Measurements from ENCODE around the gene FBXO42.
"Not testable (repeated sequence)": the region's sequence is repeated elsewhere in the genome, so short reads cannot be mapped to it uniquely, and the experiment has no call there.

The FBXO42 gene

DNA sequence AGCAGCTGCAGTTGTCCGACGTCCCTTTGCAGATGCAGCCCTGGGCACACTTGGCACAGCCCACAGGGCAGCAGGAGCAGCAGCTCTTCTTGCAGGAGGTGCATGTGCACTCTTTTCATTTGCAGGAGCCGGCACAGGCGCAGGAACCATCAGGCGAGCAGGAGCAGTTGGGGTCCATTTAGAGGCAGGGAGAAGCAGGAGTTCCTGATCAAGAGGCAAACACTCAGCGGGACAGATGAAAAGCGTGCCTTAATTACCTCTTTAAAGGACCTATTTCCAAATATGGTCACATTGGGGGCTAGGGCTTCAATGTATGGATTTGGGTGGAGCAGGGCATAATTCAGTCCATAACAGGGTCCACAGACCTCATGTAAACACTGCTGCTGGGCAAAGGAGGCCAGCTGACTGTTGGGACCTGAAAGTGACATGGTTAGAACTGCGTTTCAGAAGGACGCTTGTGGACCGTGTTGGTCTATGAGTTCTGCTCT, 111.0 kb downstream of the FBXO42 start:
- DNase-seq: no peak

DNA sequence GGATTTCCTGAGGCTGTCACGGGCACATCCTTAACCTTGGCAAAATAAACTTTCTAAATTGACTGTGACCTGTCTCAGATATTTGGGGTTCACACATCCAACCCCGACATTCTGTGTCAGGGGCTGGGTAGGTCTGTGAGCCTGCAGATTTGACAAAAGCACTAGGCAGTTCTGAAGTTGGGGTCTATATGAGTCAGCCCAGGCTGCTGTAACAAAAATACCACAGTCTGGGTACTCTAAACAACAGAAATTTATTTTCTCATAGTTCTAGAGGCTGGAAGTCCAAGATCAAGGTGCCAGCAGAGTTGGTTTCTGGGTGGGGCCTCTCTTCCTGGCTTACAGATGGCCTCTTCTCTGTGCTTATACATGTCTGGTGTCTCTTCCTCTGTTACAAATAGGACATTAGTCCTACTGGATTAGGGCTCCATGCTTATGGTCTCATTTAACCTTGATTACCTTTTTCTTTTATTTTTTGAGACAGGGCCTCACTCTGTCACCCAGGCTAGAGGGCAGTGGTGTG, 112.2 kb downstream of the FBXO42 start:
- DNase-seq: no peak

DNA sequence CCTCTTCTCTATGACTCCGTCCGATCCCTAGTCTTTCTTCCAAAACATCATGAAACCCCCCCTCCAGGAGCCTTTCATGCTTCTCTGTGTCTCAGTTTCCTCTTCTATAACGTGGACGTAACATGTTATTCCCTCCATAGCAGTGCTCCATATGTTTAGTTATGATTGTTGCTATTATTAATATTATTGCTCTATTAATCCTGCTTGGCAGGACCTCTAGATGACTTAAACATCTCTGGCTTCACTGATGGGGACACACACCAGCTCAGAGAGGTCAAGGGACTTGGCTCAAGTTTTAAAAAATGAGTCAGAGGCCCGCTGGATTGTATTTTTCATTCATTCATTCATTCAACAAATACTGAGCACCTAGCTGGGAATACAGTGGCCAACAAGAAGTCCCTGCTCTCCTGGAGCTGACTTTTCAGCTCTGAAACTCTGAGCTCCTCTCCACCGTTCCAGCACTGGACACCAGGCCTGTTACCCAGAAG, 114.9 kb downstream of the FBXO42 start:
- DNase-seq: peak; percentile 64

DNA sequence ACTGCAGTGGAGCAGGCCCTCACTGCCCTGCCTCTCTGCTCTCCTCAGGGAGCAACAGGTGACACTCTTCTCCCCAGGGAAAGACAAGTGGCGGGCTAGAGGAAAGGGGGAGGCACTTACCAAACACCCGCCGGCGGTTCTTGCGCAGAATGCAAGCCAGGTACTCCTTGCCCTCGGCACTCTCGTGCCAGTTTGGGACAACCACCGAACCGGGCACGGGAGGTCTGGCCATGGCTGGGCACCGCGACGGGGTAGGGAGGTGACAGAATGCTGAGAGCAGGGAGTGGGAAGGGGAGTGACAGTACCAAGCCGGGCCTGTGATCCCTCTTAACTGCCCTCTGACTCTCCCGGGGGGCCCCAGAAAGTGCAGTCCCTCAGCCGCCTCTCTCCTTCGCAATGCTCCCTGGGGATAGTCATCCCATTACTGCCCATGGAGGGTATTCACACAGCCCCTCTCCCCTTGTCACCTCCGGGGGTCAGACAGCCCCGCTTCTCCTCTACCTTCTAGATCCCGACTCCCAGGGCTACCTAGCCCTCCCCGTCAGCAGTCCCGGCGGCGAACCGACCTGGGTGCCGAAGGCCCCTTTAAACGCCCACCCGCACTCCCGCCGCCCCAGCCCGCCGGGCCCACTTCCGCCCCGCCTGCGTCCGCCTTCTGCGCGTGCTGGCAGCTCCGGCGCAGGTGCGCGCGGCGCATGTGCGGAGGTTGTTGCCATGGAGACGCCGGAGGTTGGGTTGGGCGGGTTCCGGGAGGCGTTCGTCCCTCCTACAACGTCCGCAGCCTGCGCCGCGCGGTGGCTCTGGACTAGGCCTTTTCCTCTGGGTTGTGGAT, 115.6 kb downstream of the FBXO42 start, which contains the start of gene CPLANE2:
Gene CPLANE2 (minus strand): TSS at position 673 of the 832 bp plus-strand sequence. CDS start 441 bp downstream, at position 232.
- DNase-seq: peak; percentile 99

DNA sequence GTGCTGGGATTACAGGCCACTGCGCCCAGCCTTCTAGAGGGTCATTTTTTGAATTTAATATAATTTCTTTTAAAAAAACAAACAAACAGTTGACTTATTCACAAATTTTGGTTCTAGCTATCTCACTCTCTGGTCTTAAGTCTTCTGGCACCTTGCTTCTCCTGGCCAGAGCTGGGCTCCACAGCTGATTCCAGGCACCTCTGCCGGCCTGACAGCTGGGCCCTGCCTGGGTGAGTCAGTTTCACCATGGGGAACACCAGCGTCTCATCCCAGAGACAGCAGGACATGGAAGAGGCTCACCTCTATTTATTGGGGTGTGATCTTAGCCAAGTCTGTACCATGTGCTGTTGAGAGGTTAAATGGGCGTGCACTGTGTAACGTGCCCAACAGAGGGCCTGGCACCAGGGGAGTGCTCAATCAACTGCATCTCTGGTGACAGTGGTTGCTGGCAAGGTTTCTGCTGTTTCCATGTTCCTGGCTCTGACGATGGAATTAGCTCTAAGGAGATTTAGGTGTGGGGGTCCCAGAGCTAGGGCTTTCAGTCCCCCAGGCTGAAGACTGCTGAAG, 116.3 kb downstream of the FBXO42 start:
- peak; percentile 86 for DNase-seq

DNA sequence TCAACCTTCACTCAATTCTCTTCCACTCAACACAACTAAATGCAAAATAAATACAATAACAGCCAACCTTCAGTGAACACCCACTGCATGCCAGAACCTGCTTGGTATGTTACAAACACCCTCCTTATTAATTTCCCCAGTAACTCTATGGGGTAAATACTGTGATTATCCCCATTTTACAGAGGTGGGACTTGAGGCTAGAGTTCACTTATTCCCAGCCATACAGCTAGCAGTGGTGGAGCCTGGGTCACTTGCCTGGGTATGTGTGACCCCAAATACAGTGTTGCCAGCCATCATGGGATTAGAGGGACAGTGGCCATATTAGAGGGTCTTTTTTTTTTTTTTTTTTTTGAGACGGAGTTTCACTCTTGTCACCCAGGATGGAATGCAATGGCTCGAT, 116.9 kb downstream of the FBXO42 start:
- DNase-seq: no peak

DNA sequence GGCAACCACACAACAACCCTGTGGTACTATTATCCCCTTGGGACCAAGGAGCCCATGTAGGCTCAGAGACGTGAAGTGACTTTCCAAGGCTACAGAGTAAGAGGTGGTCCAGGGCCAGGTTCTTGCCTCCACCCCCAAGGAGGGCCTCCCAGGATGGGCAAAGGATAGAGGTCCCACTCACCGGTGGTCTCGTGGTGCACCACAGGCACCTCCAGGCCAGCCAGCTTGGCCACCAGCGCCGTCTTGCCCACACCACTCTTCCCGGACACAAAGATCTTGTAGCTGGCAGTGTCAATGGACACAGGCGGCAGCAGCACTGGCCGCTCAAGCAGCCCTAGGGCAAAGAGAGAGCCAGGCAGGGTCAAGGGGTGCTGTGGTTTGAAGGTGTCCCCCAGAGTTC, 118.8 kb downstream of the FBXO42 start:
- no peak for DNase-seq

DNA sequence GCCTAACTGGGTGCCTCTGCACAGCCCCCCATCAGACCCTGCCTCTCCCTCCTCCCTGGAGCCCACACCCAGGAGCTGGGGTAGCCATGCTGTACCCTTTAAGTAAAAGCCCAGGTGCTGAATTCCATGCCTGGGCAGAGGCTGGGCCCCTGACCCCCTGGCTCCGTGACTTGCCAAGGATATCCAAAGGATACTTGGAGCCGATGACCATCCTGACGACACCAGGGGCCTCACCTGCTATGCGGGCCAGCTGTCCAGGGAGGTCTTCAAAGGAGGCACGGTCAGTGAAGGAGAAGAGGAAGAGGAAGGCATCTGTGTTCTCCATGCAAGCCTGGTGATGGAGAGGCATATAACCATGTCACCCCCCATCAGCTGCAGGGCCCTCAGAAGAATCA, 120.0 kb downstream of the FBXO42 start:
- DNase-seq: no peak

DNA sequence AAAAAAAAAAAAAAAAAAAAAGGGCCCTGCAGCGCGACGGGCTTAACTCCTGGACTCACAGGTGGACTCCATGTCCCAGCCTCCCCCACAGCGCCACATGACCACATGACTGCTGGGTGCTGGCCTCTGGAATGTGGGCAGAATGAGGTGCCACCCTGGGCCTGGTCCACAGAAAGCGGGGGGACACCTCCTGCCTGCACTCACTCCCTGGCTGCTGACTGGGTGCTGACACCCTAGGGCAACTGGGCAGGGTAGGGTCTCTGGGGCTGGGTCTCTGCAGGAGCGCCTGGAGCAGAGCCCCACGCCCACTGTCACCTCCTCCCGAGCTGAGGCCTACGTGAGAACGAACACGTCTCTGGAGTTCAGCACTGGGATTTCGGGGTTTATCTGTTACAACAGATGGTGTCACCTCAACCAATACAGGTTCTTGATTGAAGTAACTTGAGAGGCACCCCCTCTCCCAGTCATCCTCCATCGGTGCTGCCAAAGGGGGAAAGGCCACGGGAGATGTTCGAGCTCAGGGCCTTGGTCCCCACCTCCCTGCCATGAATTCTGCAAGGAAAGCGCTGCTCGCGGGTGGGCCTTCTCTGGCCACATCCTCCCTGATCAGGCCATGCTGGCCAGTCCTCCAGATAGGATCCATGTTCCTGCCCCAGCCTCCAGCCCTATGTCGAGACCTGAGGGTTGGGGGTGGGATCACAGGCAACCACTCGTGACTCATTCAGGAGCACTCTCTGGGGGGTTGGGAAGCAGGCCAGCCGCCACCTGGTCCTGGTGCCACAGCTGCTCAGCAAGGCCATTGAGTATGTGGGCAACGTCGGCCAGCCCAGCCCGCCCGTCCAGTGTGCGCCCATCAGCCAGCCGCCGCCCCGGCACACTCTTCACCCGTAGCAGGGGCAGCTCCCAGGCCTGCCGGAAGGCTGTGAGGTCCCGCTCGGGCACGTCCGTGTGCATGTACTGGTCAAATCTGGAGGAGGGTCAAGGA, 120.7 kb downstream of the FBXO42 start:
- DNase-seq: no peak

DNA sequence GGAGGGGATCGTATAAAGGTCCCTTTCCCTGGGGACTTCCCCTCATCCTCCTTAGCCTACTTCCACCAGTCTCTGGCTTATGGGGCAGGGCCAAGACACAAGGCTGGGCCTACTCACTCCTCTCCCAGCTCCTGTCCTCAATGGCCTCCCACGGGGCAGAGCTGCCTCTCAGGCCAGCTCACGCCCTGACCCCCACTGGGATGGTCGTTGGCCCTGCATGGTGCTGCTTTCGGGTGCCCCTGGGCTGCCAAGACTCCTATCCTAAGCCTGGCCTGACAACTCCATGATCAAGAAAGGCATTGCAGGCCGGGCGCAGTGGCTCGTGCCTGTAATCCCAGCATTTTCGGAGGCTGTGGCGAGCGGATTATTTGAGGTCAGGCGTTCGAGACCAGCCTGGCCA, 121.5 kb downstream of the FBXO42 start:
- no peak for DNase-seq

DNA sequence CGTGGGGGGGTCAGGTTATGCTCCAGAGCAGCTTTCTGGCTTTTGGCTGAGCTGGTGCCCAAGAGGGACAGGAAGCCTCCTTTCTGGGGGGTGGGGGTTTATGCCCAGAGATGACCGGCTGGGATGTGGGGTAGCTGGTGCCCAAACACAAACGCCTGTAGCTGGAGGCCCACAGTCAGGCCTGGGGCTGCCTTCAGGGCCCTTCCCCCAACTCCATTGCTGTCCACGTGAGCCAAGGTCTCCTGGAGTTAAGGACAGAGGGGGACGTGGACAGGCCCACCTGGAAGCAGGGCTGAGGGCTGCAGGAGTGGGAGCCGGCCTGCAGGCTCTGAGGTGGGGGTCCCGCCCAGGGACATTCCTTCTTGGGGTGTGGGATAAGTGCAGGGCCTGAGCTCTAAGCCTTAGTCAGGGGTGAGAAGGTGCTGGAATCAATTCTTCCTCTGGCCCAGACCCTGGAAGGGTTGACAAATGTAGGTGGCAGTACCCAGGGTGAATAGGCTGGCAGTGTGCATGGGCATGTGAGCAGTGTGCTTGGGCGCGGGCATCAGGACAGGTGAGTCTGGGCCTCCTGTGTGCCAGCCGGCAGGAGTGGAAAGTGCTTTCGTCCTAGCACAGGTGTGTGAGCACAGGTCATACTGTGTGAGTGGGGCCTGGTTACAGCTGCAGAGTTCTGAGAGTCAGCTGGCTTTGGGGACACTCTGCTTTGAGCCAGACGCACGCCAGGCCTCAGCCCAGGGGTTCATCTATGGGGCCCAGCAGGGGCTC, 122.1 kb downstream of the FBXO42 start:
- DNase-seq: no peak

DNA sequence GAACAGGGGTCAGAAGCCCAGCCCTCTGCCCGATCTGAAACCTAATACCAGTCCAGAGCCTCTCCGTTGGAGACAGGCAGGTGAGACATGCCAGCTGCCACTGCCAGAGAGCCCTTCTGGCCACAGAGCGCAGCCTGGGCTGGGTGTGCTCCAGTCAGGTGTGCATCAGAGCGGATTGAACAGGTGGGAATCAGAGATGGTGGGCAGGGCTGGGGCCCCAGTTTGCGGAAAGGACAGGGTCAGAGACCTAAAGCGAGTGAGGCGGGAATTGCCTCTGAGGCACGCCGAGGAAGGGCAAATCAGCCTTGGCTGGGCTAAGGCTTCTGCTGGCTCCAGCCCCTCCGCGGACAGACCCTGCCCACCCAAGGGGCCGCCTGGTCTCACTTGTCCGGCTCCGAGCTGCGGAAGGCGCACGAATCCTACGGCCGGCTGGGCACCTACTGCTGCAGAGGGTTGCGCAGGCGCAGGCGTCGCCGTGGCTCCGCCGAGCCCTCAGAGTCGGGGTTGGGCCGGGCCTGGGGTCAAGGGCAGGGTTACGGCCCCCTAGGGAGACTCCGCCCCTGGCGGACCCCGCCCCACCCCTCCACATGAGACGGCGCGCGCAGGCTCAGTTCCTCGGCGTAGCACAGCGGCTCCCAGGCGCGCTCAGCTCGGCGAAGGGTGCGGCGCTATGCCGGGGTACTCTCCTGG, 125.6 kb downstream of the FBXO42 start:
- peak; percentile 93 for DNase-seq

DNA sequence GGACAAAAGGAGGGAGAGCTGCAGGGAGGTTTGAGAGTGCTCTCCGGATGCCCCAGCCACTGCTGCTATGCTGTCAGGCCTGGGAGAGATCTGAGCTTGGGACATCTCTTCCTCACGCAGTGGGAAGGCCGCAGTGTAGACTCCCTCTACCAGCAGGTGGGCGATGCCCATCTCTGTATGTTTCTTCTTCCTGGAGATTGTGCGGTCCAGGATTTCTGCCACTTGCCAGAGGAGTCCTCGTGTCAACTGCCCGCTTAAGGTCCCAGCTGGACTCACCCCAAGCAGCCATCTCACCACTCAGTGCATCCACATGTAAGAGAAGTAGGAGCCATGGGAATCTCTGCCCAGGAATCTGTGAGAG, 126.2 kb downstream of the FBXO42 start:
- DNase-seq: no peak

DNA sequence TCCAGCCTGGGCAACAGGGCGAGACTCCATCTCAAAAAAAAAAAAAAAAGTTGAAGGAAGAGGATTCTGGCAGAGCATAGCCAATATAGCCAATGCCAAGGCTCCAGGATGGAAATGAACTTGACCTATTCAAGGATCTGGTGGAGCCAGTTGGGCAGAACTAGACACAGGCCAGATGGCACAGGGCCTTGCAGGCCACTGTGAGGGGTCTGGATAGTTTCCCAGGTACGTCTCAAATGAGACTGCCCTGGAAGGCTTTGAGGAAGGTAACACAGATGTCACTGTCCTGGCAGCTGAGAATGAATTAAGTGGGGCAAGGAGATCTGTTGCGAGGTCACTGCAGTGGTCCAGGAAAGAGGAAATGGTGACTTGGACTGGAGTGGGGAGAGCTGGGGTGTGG, 127.8 kb downstream of the FBXO42 start:
- DNase-seq: no peak

DNA sequence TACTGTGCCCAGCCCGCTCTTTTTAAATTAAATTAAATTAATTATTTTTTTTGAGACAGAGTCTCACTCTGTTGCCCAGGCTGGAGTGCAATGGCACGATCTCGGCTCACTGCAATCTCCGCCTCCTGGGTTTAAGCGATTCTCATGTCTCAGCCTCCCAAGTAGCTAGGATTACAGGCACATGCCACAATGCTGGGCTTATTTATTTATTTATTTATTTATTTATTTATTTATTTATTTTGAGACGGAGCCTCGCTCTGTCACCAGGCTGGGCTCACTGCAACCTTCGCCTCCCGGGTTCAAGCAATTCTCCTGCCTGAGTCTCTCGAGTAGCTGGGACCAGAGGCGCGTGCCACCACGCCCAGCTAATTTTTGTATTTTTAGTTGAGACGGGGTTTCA, 129.6 kb downstream of the FBXO42 start:
- not testable (repeated sequence) for DNase-seq

DNA sequence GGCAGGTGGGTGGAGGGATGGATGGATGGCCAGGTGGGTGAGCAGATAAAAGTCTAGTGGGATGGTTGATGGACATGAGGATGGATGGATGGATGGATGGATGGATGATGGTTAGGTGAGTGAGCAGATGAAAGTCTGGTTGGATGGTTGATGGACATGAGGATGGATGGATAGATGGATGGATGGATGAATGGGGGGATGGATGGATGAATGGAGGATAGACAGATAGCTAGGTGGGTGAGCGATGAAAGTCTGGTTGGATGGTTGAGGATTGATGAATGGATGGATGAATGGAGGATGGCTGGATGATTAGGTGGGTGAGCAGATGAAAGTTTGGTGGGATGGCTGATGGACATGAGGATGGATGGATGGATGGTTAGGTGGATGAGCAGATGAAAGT, 130.8 kb downstream of the FBXO42 start:
- no peak for DNase-seq

DNA sequence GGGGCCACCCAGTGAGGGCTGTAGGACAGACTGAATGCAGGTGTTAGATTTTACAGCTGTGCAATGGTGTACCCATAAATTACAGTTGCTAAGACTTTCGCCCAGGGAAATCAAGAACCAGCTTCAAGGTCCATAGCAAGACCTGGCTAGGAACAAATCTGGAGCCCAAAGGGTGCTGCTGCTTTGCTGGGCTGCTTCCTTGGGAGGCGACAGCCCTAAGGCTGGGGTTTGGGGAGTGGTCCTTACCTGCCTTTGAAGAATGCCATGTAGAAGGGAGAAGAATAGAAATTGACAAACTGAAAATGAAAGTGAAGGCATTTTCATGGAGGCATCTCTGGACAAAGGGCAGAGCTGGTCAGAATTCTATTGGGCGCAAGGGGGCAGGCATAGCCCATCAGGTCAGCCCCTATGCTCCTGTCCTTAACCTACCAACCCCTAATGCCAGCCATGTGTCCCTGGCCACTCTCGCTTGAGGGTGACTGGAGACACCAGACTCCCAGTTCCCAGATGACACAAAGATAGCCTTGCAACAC, 132.2 kb downstream of the FBXO42 start:
- DNase-seq: no peak

DNA sequence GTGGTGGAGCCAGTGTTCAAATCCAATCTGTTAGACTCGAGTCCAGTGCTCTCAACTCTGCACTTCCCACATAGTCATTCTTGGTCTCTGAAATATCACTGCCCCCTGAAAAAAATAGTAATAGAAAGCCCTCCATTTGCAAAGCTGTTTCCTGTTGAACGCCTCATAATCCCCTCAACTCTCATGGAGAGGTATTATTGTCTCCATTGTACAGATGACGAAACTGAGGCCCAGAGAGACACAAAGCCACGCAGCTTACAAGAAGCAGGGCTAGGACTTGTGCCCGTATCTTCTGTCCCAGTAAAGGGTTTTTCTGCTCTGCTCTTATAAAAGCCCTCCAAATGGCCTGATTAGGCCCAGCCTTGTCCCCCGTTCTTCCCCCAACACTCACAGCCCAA, 133.6 kb downstream of the FBXO42 start:
- DNase-seq: no peak

DNA sequence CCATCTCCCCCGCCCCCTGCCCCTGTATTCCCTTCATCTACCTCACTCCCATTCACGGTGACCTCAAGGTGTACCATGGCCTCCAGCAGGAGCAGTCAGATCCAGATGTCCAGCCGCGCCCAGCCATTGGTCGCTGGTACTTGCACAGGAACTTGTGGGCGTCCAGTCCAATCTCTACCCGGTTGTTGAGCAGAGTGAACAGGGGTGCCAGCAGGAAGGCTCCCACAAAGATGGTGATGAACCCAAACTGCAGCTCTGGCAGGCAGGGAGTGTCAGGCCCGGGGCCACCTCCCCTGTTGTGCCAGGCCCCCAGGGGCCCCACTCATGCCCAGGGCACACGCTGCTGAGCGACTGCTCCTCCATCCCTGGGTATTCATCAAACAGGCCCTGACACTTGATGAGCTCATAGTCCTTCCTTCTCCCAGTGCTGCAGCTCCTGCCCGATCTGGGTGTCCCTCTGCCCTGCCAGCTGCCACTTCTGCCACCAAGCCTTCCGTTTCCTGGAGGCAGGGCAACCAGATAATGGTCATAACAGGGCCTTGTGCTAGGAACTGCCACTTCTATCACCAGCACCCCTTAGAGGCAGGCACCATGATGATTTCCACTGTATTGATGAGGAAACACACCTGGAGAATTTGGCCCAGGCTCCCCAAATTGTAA, 134.1 kb downstream of the FBXO42 start:
- peak; percentile 88 for DNase-seq

DNA sequence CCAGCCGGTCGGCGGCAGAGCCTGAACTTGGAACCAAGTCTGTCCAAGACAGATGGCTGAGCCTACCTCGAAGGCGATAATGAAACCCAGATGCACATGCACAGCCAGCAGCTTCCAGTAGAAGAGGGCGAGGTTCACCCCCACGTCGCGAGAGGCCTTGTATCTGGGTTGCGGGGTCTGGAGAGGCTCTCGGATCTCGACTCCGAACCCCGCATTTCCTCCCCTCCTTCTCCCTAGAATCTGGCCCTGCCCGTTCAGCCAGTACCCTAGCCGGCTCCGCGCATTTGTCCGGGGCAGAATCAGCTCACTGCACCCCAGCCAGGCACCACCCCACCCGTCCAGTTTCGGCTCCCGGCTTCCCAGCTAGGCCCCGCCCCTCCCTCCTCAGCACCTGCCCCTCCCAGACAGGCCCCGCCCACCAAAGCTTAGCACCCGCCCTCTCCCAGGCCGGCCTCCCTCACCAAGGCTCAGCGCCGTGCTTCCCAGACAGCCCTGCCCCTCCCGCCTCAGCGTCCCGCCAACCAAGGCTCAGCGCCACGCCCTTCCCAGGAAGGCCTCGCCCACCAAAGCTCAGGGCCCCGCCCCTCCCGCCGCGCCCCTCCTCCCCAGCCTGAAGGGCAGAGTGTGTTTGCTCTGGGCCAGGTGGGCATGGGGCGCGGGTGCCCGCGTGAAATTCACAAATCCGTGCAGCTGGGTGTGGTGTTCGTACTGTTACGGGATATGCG, 135.1 kb downstream of the FBXO42 start:
- DNase-seq: peak; percentile 99
